Esophagus squamous epithelium (tissue), 5 donors: ENCODE results near the gene PHACTR3. TPM values are rescaled to one million over a fixed set of nuclear protein-coding genes. Genes with fewer than 3 reads are reported as not detected.

ENCODE experiments used
- DNase-seq: peaks from one replicate; lab custom pipeline; 2025; lab: John Stamatoyannopoulos, UW
- H3K27ac ChIP-seq, 4 donors: fragments of 200-600 bp; sonication (generic); one replicate each; pipeline ENCODE4 v1.5.1; 2016 to 2019; ENCODE audit warnings: mild to moderate bottlenecking in 1 of 4
- H3K27me3 ChIP-seq, 4 donors: fragments of 200-600 bp; sonication (generic); 1 replicate in 3 of 4; 2 replicates in 1 of 4; pipeline versions ENCODE4 v1.5.1 to v1.6.0; 2017 to 2021; ENCODE audit warnings: antibody characterized with exemption in 1 of 4
- H3K36me3 ChIP-seq, 3 donors: fragments of 200-600 bp; sonication (generic); one replicate each; pipeline ENCODE4 v1.5.1; 2016 to 2019
- H3K4me1 ChIP-seq, 3 donors: fragments of 200-600 bp; sonication (generic); one replicate each; pipeline ENCODE4 v1.5.1; 2017 to 2019
- H3K4me3 ChIP-seq, 4 donors: fragments of 200-600 bp; sonication (generic); 1 replicate in 3 of 4; 2 replicates in 1 of 4; pipeline ENCODE4 v1.5.1; 2016 to 2019; ENCODE audit warnings: mild to moderate bottlenecking in 2 of 4, moderate library complexity in 1 of 4
- H3K9me3 ChIP-seq, 3 donors: fragments of 200-600 bp; sonication (generic); one replicate each; pipeline ENCODE4 v1.5.1; 2016 to 2019
- CTCF ChIP-seq, 6 experiments: fragments of 450-650 bp in 4 of 6; fragments of 200-600 bp in 2 of 6; sonication (generic) in 2 of 6; IDR thresholded peaks; one replicate each; pipeline ENCODE4 v1.5.1; 2016 to 2019; ENCODE audit warnings: antibody characterized with exemption in 6 of 6, mild to moderate bottlenecking in 4 of 6, moderate library complexity in 4 of 6
- POLR2A ChIP-seq, 4 donors: fragments of 450-650 bp; IDR thresholded peaks; one replicate each; pipeline ENCODE4 v1.6.1; 2017; ENCODE audit warnings: antibody characterized with exemption in 4 of 4, mild to moderate bottlenecking in 4 of 4, moderate library complexity in 3 of 4
- WGBS, 2 donors: methylation state at CpG; one replicate each; pipeline ENCODE4 v1.1.5; 2018; 5-methylcytosine and 5-hydroxymethylcytosine counted together
- intact Hi-C: fragments of 100-400 bp; cut with DNase I; formaldehyde crosslinking; loops from one replicate; pipeline ENCODE4 v1.15.0; 2022
- total RNA-seq, 4 donors: library from RNA; depleted of rRNA; stranded (reverse); fragments of >200 nt; gene quantifications; one replicate each; pipeline ENCODE4 v1.1.0, GENCODE V29; 2016
- donor health status: DM: yes; HTN: yes; CAD: no.

PHACTR3 gene
- total RNA-seq, 4 donors from 2014 or later, result 0.13 to 2.5 (median 0.32) TPM

- 35 to 44% methylated on average over 8 to 9 of the region's 9 CpGs for WGBS, 2 donors
- H3K27me3 ChIP-seq, result peaks cover 0 to 36% (median 0%) of the 10 kb centered on the region in 4 donors
- no peak for TF ChIP-seq CTCF (IDR thresholded peaks at IDR 0.05)
- no peak for TF ChIP-seq POLR2A (IDR thresholded peaks at IDR 0.05)
- DNase-seq, result no peak
- H3K4me3 ChIP-seq, result no peak overlapping the region
- H3K4me1 ChIP-seq, result no peaks in the 10 kb centered on the region
- intact Hi-C loops, result no loop called here
- no peaks in the 10 kb centered on the region for H3K36me3 ChIP-seq
- H3K9me3 ChIP-seq, result no peaks in the 10 kb centered on the region
- H3K27ac ChIP-seq, result no peak overlapping the region
Observed at GRCh38 chr20:59678288-59678687, 73.9 kb downstream of the PHACTR3 start.

GRCh38 chr20:59678951-59679350 lies 74.6 kb downstream of the PHACTR3 start:
- TF ChIP-seq CTCF (IDR thresholded peaks at IDR 0.05), result no peak
- no peak for TF ChIP-seq POLR2A (IDR thresholded peaks at IDR 0.05)
- intact Hi-C loops, result no loop called here
- no peak for DNase-seq
- H3K27ac ChIP-seq, result no peak overlapping the region
- WGBS, 2 donors, result 56 to 65% methylated on average over 8 of the region's 8 CpGs
- H3K27me3 ChIP-seq, result peaks cover 0 to 35% (median 0%) of the 10 kb centered on the region in 4 donors
- H3K9me3 ChIP-seq, result no peaks in the 10 kb centered on the region
- H3K4me3 ChIP-seq, result no peak overlapping the region
- no peaks in the 10 kb centered on the region for H3K4me1 ChIP-seq
- H3K36me3 ChIP-seq, result no peaks in the 10 kb centered on the region

GRCh38 chr20:59680148-59680650 lies 75.9 kb downstream of the PHACTR3 start:
- peaks cover 0 to 32% (median 0%) of the 10 kb centered on the region in 4 donors for H3K27me3 ChIP-seq
- intact Hi-C loops, result no loop called here
- no peaks in the 10 kb centered on the region for H3K9me3 ChIP-seq
- no peaks in the 10 kb centered on the region for H3K36me3 ChIP-seq
- H3K4me3 ChIP-seq, result no peak overlapping the region
- DNase-seq, result no peak
- no peaks in the 10 kb centered on the region for H3K4me1 ChIP-seq
- H3K27ac ChIP-seq, result no peak overlapping the region
- TF ChIP-seq CTCF (IDR thresholded peaks at IDR 0.05), result no peak
- no peak for TF ChIP-seq POLR2A (IDR thresholded peaks at IDR 0.05)
- 58 to 84% methylated on average over 3 to 7 of the region's 9 CpGs for WGBS, 2 donors

GRCh38 chr20:59680852-59681251 lies 76.5 kb downstream of the PHACTR3 start:
- intact Hi-C loops, result no loop called here
- Histone ChIP-seq H3K36me3 (no peaks in the 10 kb centered on the region), H3K9me3 (no peaks in the 10 kb centered on the region), H3K27me3 (peaks cover 0 to 28% (median 0%) of the 10 kb centered on the region in 4 donors), H3K4me1 (no peaks in the 10 kb centered on the region), H3K4me3 (no peak overlapping the region), H3K27ac (no peak overlapping the region)
- TF ChIP-seq POLR2A (IDR thresholded peaks at IDR 0.05), result no peak
- 50 to 71% methylated on average over 1 of the region's 1 CpG for WGBS, 2 donors
- no peak for DNase-seq

- 68 to 71% methylated on average over 9 to 10 of the region's 10 CpGs for WGBS, 2 donors
- no peak for DNase-seq
- no peak overlapping the region for H3K27ac ChIP-seq
Observed at GRCh38 chr20:59682603-59683002, 78.3 kb downstream of the PHACTR3 start.

More at GRCh38 chr20:59682603-59683002, 78.3 kb downstream of the PHACTR3 start:
- no peak overlapping the region for H3K4me3 ChIP-seq
- TF ChIP-seq CTCF (IDR thresholded peaks at IDR 0.05) (no peak), POLR2A (IDR thresholded peaks at IDR 0.05) (no peak)
- no peaks in the 10 kb centered on the region for H3K9me3 ChIP-seq
- no peaks in the 10 kb centered on the region for H3K4me1 ChIP-seq
- no peaks in the 10 kb centered on the region for H3K36me3 ChIP-seq
- peaks cover 0 to 16% (median 0%) of the 10 kb centered on the region in 4 donors for H3K27me3 ChIP-seq
- intact Hi-C loops, result no loop called here
